ENCODE data around the gene MTUS2.

Gene MTUS2

DNA sequence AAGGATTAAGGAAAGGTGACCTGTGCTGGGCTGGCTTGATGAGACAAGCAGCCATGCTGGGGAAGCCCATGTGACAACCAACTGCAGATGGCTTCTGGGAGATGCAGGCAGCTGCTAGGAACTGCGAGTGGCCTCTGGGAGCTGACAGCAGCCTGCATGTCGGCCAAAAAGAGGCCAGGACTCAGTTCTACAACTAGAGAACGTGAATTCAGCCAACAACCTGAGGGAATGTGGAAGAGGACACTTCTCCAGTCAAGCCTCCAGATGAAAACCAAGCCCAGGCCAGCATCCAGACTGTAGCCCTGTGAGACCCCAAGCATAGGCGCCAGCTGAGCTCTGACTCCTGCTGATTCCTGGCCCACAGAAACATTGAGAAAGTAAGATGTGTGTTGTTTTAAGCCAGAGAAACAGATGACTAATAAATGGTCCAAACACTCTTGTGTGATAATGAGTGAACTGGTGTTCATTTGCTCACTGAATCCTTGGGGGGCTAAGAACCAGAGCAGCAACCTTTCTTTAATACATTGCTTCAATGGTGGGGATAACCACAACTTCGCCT, 730.4 kb downstream of the MTUS2 start:
- DNase-seq (ENCODE audit: low spot score), result no peak

DNA sequence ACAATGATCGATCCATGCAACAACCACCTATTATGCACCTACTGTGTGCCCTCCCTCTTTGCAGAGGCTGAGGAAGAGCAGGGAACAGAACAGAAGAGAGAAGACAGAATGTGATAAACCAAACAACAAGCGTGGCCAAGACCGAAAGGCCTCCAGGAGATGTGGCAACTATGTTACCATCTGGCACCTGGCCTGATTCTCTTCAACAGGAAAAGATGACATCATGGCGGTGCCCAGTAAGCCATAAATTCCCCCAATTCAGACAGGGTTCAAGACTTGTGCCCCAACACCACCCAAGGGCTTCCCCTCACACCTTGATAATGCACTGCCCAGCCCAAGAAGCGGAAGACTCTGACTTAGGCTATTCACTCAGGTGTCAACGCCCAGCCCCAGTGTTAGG, 731.1 kb downstream of the MTUS2 start:
- no peak for DNase-seq (ENCODE audit: low spot score)
